ENCODE data around the gene CTNS.
A peak's percentile ranks its signal among the peaks of the same experiment; 100 is the strongest.

Gene CTNS

GRCh38 chr17:3657874-3658783 is 21.6 kb downstream of the CTNS start:
- DNase-seq (ENCODE audit: low spot score) = no peak

GRCh38 chr17:3658784-3659449 is 22.4 kb downstream of the CTNS start:
- no peak for DNase-seq (ENCODE audit: low spot score)

- DNase-seq (ENCODE audit: low spot score) = no peak
These were observed 23.1 kb downstream of the CTNS start for GRCh38 chr17:3659541-3660111.

- no peak for DNase-seq (ENCODE audit: low spot score)
These were observed 23.8 kb downstream of the CTNS start for GRCh38 chr17:3660311-3660891.

GRCh38 chr17:3663102-3664011 is 26.8 kb downstream of the CTNS start:
- DNase-seq (ENCODE audit: low spot score) = no peak

GRCh38 chr17:3665834-3666233 is 29.3 kb downstream of the CTNS start:
- DNase-seq (ENCODE audit: low spot score) = no peak

- no peak for DNase-seq (ENCODE audit: low spot score)
These were observed 30.0 kb downstream of the CTNS start for GRCh38 chr17:3666516-3666915.

- DNase-seq (ENCODE audit: low spot score) = peak; percentile 75
These were observed 31.1 kb downstream of the CTNS start for GRCh38 chr17:3667366-3668278.

- peak; percentile 99 for DNase-seq (ENCODE audit: low spot score)
These were observed 31.9 kb downstream of the CTNS start, which contains the start of the genes EMC6 and TAX1BP3 for GRCh38 chr17:3668279-3669084. Gene EMC6, plus strand, starts transcription at chr17:3668812. Its CDS starts 335 bp downstream, at chr17:3669147. Gene TAX1BP3, minus strand, starts transcription at chr17:3668578. Its CDS starts 52 bp downstream, at chr17:3668526.

GRCh38 chr17:3669085-3669347 is 32.5 kb downstream of the CTNS start:
- DNase-seq (ENCODE audit: low spot score) = no peak

- DNase-seq (ENCODE audit: low spot score) = no peak
These were observed 33.0 kb downstream of the CTNS start for GRCh38 chr17:3669548-3669947.

- DNase-seq (ENCODE audit: low spot score) = no peak
These were observed 36.0 kb downstream of the CTNS start for GRCh38 chr17:3672571-3672970.

- no peak for DNase-seq (ENCODE audit: low spot score)
These were observed 39.3 kb downstream of the CTNS start for GRCh38 chr17:3675886-3676285.

- DNase-seq (ENCODE audit: low spot score) = no peak
These were observed 41.7 kb downstream of the CTNS start for GRCh38 chr17:3678095-3678820.

GRCh38 chr17:3678821-3679530 is 42.4 kb downstream of the CTNS start:
- no peak for DNase-seq (ENCODE audit: low spot score)

- DNase-seq (ENCODE audit: low spot score) = no peak
These were observed 43.1 kb downstream of the CTNS start for GRCh38 chr17:3679531-3680126.

GRCh38 chr17:3681057-3681456 is 44.5 kb downstream of the CTNS start:
- no peak for DNase-seq (ENCODE audit: low spot score)

All from SK-N-DZ (cell line).